ENCODE results near the gene UBFD1.
"Not testable (repeated sequence)": the region's sequence is repeated elsewhere in the genome, so short reads cannot be mapped to it uniquely, and the experiment has no call there.

The UBFD1 gene

GRCh38 chr16:23556881-23557778, at the start of gene UBFD1, which contains the start of gene EARS2:
Gene UBFD1, plus strand, starts transcription at chr16:23557727. Its CDS starts 16 bp downstream, at chr16:23557743.
Gene EARS2, minus strand, starts transcription at chr16:23557350. Its CDS starts 7 bp downstream, at chr16:23557343.
- peak; percentile 92 for DNase-seq

GRCh38 chr16:23508589-23509440, 48.7 kb upstream of the UBFD1 start:
- DNase-seq, result no peak

- DNase-seq, result no peak
Observed at GRCh38 chr16:23509441-23509754, 48.1 kb upstream of the UBFD1 start.

GRCh38 chr16:23509782-23510163, 47.8 kb upstream of the UBFD1 start:
- DNase-seq, result no peak

- DNase-seq, result peak; percentile 72
Observed at GRCh38 chr16:23510164-23510914, 47.2 kb upstream of the UBFD1 start, which contains the start of gene GGA2. Gene GGA2, minus strand, starts transcription at chr16:23510494. Its CDS starts 83 bp downstream, at chr16:23510411.

GRCh38 chr16:23510915-23511270, 46.6 kb upstream of the UBFD1 start:
- DNase-seq, result not testable (repeated sequence)

- no peak for DNase-seq
Observed at GRCh38 chr16:23511731-23512130, 45.8 kb upstream of the UBFD1 start.

GRCh38 chr16:23512168-23512695, 45.3 kb upstream of the UBFD1 start:
- DNase-seq, result no peak

- DNase-seq, result no peak
Observed at GRCh38 chr16:23514381-23515152, 43.0 kb upstream of the UBFD1 start.

GRCh38 chr16:23515881-23516280, 41.6 kb upstream of the UBFD1 start:
- no peak for DNase-seq

- no peak for DNase-seq
Observed at GRCh38 chr16:23516366-23517137, 41.0 kb upstream of the UBFD1 start.

- no peak for DNase-seq
Observed at GRCh38 chr16:23518435-23518891, 39.1 kb upstream of the UBFD1 start.

GRCh38 chr16:23519282-23519681, 38.2 kb upstream of the UBFD1 start:
- no peak for DNase-seq

- DNase-seq, result no peak
Observed at GRCh38 chr16:23520500-23520899, 37.0 kb upstream of the UBFD1 start.

GRCh38 chr16:23521037-23521743, 36.3 kb upstream of the UBFD1 start:
- DNase-seq, result no peak

- no peak for DNase-seq
Observed at GRCh38 chr16:23521965-23522364, 35.6 kb upstream of the UBFD1 start.

GRCh38 chr16:23523321-23523720, 34.2 kb upstream of the UBFD1 start:
- no peak for DNase-seq

- no peak for DNase-seq
Observed at GRCh38 chr16:23523876-23524385, 33.6 kb upstream of the UBFD1 start.

GRCh38 chr16:23524886-23525285, 32.6 kb upstream of the UBFD1 start:
- no peak for DNase-seq

All from activated CD4-positive, alpha-beta T cell treated with anti-CD3 and anti-CD28 coated beads for 1 hour (primary cell).